Small intestine (tissue), 7 donors: ENCODE measurements around the gene FAM222B. TPM values are rescaled to one million over a fixed set of nuclear protein-coding genes. Genes with fewer than 3 reads are reported as not detected.

Source experiments
- DNase-seq, 2 donors: peaks; one replicate each; pipeline versions ENCODE4 v3.0.0 to v3.0.0-alpha.2; 2013
- FAIRE-seq: peaks from 2 replicates; lab custom pipeline; 2012; peaks lifted over from hg19 to GRCh38; lab: Jason Lieb, UNC
- H3K27ac ChIP-seq, 3 donors: one replicate each; pipeline ENCODE4 v1.5.1; 2013; ENCODE audit warnings: low read length in 2 of 3, mild to moderate bottlenecking in 2 of 3, control low read depth in 1 of 3, inconsistent platforms in 1 of 3, low read depth in 1 of 3, moderate library complexity in 1 of 3
- H3K27me3 ChIP-seq, 3 donors: one replicate each; pipeline ENCODE4 v1.6.1; 2013; ENCODE audit warnings: low read length in 3 of 3, inconsistent platforms in 1 of 3; ENCODE audit not compliant: control insufficient read depth in 3 of 3, insufficient read depth in 3 of 3
- H3K36me3 ChIP-seq, 3 donors: one replicate each; pipeline ENCODE4 v1.6.1; 2013; ENCODE audit warnings: low read length in 3 of 3, inconsistent platforms in 1 of 3, low read depth in 1 of 3, mild to moderate bottlenecking in 1 of 3, moderate library complexity in 1 of 3; ENCODE audit not compliant: control insufficient read depth in 3 of 3, insufficient read depth in 2 of 3
- H3K4me1 ChIP-seq, 3 donors: one replicate each; pipeline ENCODE4 v1.6.1; 2013; ENCODE audit warnings: low read length in 2 of 3, inconsistent platforms in 1 of 3, low read depth in 1 of 3, mild to moderate bottlenecking in 1 of 3, moderate library complexity in 1 of 3; ENCODE audit not compliant: control insufficient read depth in 3 of 3, insufficient read depth in 2 of 3
- H3K4me3 ChIP-seq, 3 donors: one replicate each; pipeline ENCODE4 v1.5.1; 2013; ENCODE audit warnings: low read length in 3 of 3, control low read depth in 1 of 3, inconsistent platforms in 1 of 3, low read depth in 1 of 3, mild to moderate bottlenecking in 1 of 3, moderate library complexity in 1 of 3
- H3K9me3 ChIP-seq, 2 donors: one replicate each; pipeline ENCODE4 v1.6.1; 2013; ENCODE audit warnings: low read depth in 1 of 2, low read length in 1 of 2; ENCODE audit not compliant: control insufficient read depth in 2 of 2, insufficient read depth in 1 of 2
- WGBS, 3 donors: extraction: QIAGEN DNeasy Blood & Tissue Kit; methylation state at CpG; one replicate each; pipeline ENCODE4 v1.1.7; 2013; 5-methylcytosine and 5-hydroxymethylcytosine counted together
- polyA plus RNA-seq, 4 donors: library from polyadenylated mRNA; stranded (reverse) in 3 of 4; unstranded in 1 of 4; fragments of 200-250 nt in 3 of 4; fragments of 120-200 nt in 1 of 4; gene quantifications; one replicate each; pipeline versions ENCODE4 v1.2.1 to v1.2.3, GENCODE V29; 2013
- donor health status: healthy with polysubstance abuse.
- donor health status: control.
- donor health status: control.
- donor health status: Bipolar disorder and iron deficiency.
- donor health status: healthy.

The FAM222B gene
- polyA plus RNA-seq, 4 donors: 9.7 to 28.1 (median 13.4) TPM

DNA sequence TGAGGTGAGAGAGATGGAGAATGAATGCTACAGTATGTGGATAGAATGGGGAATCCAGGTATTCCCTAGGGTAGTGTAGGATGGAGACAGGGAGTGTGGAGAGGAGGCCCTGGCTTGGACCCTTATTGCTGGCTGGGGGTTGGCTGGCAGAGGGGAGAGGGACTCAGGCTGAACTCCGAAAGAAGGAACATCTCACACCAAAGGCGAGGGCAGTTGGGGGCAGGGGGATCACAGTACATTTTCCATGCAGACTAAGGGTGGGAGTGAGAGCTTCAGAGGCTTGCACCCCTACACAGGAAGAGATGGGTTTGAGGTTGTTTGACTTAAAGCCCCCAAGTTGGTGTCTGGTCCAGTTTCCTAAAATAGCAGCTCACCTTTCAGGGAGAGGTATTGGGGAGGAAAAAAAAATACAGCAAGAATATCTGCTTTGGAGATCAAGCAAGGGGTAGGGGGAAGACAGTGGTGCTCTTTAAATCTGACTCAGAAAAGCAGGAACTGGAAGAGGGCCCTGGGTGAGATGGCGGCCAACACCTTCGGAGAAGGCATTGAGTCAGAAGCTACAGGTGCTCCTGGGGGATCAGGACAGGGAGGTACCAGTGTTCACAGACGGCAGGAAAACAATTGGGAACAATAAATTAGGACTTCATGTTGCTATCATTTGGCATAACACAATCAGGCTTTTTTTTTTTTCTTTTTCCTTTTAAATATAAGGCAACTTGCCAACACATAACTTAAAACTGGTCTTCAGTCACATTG is 86.4 kb downstream of the FAM222B start:
- H3K36me3 ChIP-seq: peaks cover 7 to 71% (median 19%) of the 10 kb centered on the region in 3 donors
- H3K27ac ChIP-seq: no peak overlapping the region
- DNase-seq (no peak), FAIRE-seq (no peak)
- H3K27me3 ChIP-seq: no peaks in the 10 kb centered on the region
- no peak overlapping the region for H3K4me3 ChIP-seq
- no peaks in the 10 kb centered on the region for H3K4me1 ChIP-seq
- no peaks in the 10 kb centered on the region for H3K9me3 ChIP-seq
- 75 to 84% (median 83%) methylated on average over 5 of the region's 5 CpGs for WGBS, 3 donors

DNA sequence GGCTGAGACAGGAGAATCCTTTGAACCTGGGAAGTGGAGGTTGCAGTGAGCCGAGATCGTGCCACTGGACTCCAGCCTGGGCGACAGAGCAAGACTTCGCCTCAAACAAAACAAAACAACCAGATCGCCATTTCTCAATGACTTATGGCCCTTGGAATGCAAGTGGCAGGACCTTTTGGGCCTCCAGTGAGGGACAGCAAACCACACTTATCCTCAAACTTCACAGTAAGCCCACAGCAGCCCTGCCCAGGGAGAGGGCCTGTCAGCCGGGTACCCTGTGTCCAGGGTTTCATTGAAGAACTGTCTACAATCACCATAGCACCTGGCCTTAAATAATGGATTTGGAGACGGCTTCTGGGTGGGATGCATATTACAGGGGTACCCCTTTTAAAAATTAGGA is 87.1 kb downstream of the FAM222B start:
- WGBS, 3 donors: 88 to 92% (median 90%) methylated on average over 7 of the region's 7 CpGs
- no peak overlapping the region for H3K27ac ChIP-seq
- H3K36me3 ChIP-seq: peaks cover 7 to 72% (median 19%) of the 10 kb centered on the region in 3 donors
- no peaks in the 10 kb centered on the region for H3K27me3 ChIP-seq
- peaks cover 0 to 3% (median 0%) of the 10 kb centered on the region in 3 donors for H3K4me1 ChIP-seq
- FAIRE-seq (no peak), DNase-seq (no peak)
- H3K9me3 ChIP-seq: no peaks in the 10 kb centered on the region
- H3K4me3 ChIP-seq: no peak overlapping the region

DNA sequence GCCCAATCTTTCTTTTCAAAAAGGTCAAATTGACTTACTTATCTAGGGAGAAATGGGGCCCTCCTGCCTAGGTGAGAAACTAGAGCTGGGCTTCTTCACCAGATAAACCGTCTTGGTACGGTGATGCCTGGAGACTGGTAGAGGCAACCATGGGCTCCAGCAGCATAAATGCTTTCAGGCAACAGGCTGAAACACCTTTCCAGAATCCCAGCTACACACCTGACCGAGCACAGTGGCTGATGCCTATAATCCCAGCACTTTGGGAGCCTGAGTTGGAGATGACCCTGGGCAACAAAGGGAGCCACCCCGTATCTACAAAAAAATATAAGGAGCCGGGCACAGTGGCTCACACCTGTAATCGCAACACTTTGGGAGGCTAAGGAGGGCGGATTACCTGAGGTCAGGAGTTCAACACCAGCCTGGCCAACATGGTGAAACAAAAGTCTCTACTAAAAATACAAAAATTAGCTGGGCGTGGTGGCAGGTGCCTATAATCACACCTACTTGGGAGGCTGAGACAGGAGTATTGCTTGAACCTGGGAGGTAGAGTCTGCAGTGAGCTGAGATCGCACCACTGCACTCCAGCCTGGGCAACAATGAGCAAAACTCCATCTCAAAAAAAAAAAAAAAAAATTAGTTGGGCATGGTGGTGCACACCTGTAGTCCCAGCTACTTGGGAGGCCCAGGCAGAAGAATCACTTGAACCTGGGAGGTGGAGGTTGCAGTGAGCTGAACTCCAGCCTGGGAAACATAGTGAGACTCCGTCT is 90.8 kb downstream of the FAM222B start:
- no peak overlapping the region for H3K27ac ChIP-seq
- no peak for DNase-seq
- no peak for FAIRE-seq
- no peaks in the 10 kb centered on the region for H3K9me3 ChIP-seq
- 90 to 93% (median 91%) methylated on average over 10 of the region's 10 CpGs for WGBS, 3 donors
- no peaks in the 10 kb centered on the region for H3K27me3 ChIP-seq
- H3K36me3 ChIP-seq: peaks cover 2 to 77% (median 17%) of the 10 kb centered on the region in 3 donors
- peaks cover 0 to 23% (median 7%) of the 10 kb centered on the region in 3 donors for H3K4me1 ChIP-seq
- H3K4me3 ChIP-seq: no peak overlapping the region

DNA sequence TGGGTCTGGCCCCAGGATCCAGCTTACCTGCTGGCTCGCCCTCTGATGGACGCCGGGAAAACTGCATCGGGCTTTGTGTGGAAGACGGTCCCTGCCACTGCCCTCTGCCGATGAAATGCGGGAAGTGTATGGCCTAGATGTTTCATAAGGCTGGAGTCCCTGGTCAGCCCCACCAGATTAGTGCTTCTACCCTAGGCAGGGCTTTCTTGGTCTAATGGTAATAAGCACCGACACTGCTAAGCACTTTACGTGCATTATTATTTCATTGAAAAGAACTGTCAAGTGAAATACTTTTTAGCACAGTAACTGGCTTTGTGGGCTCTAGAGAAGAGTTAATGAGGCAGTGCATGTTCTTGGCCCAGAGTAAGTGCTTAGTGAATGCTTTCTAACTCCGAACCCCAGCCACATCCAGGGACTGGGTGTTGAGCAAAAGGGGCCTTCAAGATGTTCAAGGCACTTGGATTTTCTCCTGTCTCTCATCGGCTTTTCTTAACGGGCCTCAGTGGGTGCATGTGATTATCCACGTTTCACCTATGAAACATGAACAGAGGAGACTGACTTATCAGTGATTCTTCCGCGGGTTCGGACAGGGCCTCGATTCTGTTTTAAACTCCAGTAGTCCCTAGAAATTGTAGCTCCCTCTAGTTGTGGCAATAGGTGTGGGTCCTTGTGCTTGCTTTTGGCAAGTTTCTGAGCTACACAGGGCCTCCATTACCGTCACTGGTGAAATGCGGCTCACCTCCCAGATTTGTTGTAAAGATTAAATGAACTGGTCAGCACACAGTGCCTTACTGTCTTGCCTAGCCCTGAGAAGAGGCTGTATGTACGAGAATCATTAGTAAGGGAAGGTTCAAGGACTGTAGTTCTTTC is 92.2 kb downstream of the FAM222B start:
- Histone ChIP-seq H3K9me3 (no peaks in the 10 kb centered on the region), H3K27ac (peak overlapping the region in 2 of 3 donors; percentile 8 to 49), H3K4me3 (no peak overlapping the region), H3K27me3 (no peaks in the 10 kb centered on the region), H3K4me1 (peaks cover 0 to 36% (median 7%) of the 10 kb centered on the region in 3 donors), H3K36me3 (peaks cover 2 to 82% (median 17%) of the 10 kb centered on the region in 3 donors)
- WGBS, 3 donors: 19 to 37% (median 29%) methylated on average over 20 of the region's 20 CpGs
- peak; percentile 93 to 94 for DNase-seq
- no peak for FAIRE-seq

DNA sequence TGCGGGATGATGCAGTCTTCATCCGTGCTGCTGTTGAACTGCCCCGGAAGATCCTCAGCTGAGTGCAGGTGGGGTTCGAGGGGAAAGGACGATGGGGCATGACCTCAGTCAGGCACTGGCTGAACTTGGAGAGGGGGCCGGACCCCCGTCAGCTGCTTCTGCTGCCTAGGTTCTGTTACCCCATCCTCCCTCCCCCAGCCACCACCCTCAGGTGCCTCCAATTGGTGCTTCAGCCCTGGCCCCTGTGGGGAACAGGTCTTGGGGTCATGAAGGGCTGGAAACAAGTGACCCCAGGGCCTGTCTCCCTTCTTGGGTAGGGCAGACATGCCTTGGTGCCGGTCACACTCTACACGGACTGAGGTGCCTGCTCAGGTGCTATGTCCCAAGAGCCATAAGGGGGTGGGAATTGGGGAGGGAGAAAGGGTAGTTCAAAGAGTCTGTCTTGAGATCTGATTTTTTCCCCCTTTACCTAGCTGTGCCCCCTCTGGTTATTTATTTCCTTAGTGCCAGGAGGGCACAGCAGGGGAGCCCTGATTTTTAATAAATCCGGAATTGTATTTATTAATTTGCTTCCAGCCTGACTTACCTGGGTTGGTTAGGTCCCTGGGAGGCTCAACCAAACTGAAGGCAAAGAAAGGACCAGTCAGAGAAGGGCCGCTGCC is 92.9 kb downstream of the FAM222B start:
- peaks cover 2 to 87% (median 17%) of the 10 kb centered on the region in 3 donors for H3K36me3 ChIP-seq
- H3K4me1 ChIP-seq: peaks cover 0 to 36% (median 7%) of the 10 kb centered on the region in 3 donors
- no peaks in the 10 kb centered on the region for H3K9me3 ChIP-seq
- peak overlapping the region; percentile 49 to 69 (median 64) for H3K27ac ChIP-seq
- no peaks in the 10 kb centered on the region for H3K27me3 ChIP-seq
- DNase-seq: no peak
- WGBS, 3 donors: 30 to 52% (median 39%) methylated on average over 11 of the region's 11 CpGs
- no peak overlapping the region for H3K4me3 ChIP-seq
- FAIRE-seq: no peak

DNA sequence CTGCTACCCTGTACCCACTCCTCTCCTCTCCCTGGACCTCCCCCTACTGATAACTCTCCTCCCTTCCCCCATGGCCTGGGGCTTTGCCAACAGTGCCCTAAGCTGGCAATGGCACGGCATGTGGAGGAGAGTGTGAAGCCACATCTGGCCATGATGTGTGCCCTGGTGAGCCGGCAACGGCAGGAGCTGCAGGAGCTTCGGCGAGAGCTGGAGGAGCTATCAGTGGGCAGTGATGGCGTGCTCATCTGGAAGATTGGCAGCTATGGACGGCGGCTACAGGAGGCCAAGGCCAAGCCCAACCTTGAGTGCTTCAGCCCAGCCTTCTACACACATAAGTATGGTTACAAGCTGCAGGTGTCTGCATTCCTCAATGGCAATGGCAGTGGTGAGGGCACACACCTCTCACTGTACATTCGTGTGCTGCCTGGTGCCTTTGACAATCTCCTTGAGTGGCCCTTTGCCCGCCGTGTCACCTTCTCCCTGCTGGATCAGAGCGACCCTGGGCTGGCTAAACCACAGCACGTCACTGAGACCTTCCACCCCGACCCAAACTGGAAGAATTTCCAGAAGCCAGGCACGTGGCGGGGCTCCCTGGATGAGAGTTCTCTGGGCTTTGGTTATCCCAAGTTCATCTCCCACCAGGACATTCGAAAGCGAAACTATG is 93.6 kb downstream of the FAM222B start:
- DNase-seq: peak in 1 of 2 donors; percentile 62
- no peak overlapping the region for H3K4me3 ChIP-seq
- peak overlapping the region in 2 of 3 donors; percentile 69 to 83 for H3K27ac ChIP-seq
- no peaks in the 10 kb centered on the region for H3K27me3 ChIP-seq
- peaks cover 0 to 36% (median 7%) of the 10 kb centered on the region in 3 donors for H3K4me1 ChIP-seq
- WGBS, 3 donors: 27 to 61% (median 39%) methylated on average over 18 of the region's 18 CpGs
- FAIRE-seq: no peak
- no peaks in the 10 kb centered on the region for H3K9me3 ChIP-seq
- H3K36me3 ChIP-seq: peaks cover 2 to 84% (median 17%) of the 10 kb centered on the region in 3 donors
